ENCODE results near the gene ENG. TPM values are rescaled to one million over a fixed set of nuclear protein-coding genes. Genes with fewer than 3 reads are reported as not detected.

The ENG gene
- total RNA-seq, 2 donors from 2014 or later: 15.1 to 26.5 TPM

GRCh38 chr9:127828262-127829031 lies 26.0 kb downstream of the ENG start:
- intact Hi-C loops (cut with DNase I, micrococcal nuclease): no loop called here
- DNase-seq: peak; percentile 80 to 85
- ATAC-seq: peak; percentile 90

GRCh38 chr9:127826253-127826913 lies 28.1 kb downstream of the ENG start:
- no peak for ATAC-seq
- intact Hi-C loops (cut with DNase I, micrococcal nuclease): no loop called here
- no peak for DNase-seq

- intact Hi-C loops (cut with DNase I, micrococcal nuclease): no loop called here
- peak; percentile 51 for ATAC-seq
- peak in 1 of 2 donors; percentile 75 for DNase-seq
Measured at GRCh38 chr9:127825319-127826051, 29.0 kb downstream of the ENG start.

GRCh38 chr9:127822108-127822507 lies 32.4 kb downstream of the ENG start:
- DNase-seq: no peak
- intact Hi-C loops (cut with DNase I, micrococcal nuclease): no loop called here
- ATAC-seq: no peak

GRCh38 chr9:127818574-127818973 lies 35.9 kb downstream of the ENG start:
- intact Hi-C loops (cut with DNase I, micrococcal nuclease): no loop called here
- ATAC-seq (peak; percentile 5), DNase-seq (no peak)

- peak; percentile 5 for ATAC-seq
- no peak for DNase-seq
- intact Hi-C loops (cut with DNase I, micrococcal nuclease): no loop called here
Measured at GRCh38 chr9:127817881-127818434, 36.5 kb downstream of the ENG start.

GRCh38 chr9:127816728-127817127 lies 37.7 kb downstream of the ENG start:
- ATAC-seq (no peak), DNase-seq (no peak)
- intact Hi-C loops (cut with DNase I, micrococcal nuclease): no loop called here

GRCh38 chr9:127816362-127816725 lies 38.1 kb downstream of the ENG start:
- intact Hi-C loops (cut with DNase I, micrococcal nuclease): no loop called here
- DNase-seq (no peak), ATAC-seq (no peak)

GRCh38 chr9:127815512-127816361 lies 38.7 kb downstream of the ENG start:
- no peak for ATAC-seq
- intact Hi-C loops (cut with DNase I, micrococcal nuclease): no loop called here
- DNase-seq: no peak

GRCh38 chr9:127814619-127815511 lies 39.6 kb downstream of the ENG start:
- intact Hi-C loops (cut with DNase I, micrococcal nuclease): no loop called here
- ATAC-seq: no peak
- no peak for DNase-seq

- DNase-seq (no peak), ATAC-seq (no peak)
- intact Hi-C loops (cut with DNase I, micrococcal nuclease): no loop called here
Measured at GRCh38 chr9:127813686-127814226, 40.7 kb downstream of the ENG start.

- DNase-seq: no peak
- intact Hi-C loops (cut with DNase I, micrococcal nuclease): no loop called here
- ATAC-seq: no peak
Measured at GRCh38 chr9:127812936-127813675, 41.4 kb downstream of the ENG start.

GRCh38 chr9:127812011-127812410 lies 42.4 kb downstream of the ENG start:
- intact Hi-C loops (cut with DNase I, micrococcal nuclease): no loop called here
- ATAC-seq: no peak

GRCh38 chr9:127810378-127811187 lies 43.9 kb downstream of the ENG start:
- no peak for DNase-seq
- intact Hi-C loops (cut with DNase I, micrococcal nuclease): no loop called here
- no peak for ATAC-seq

More at GRCh38 chr9:127812011-127812410, 42.4 kb downstream of the ENG start:
- no peak for DNase-seq

- peak; percentile 71 to 83 for DNase-seq
- ATAC-seq: peak; percentile 93
- intact Hi-C loops (cut with DNase I, micrococcal nuclease): no loop called here
Measured at GRCh38 chr9:127809540-127810377, 44.7 kb downstream of the ENG start.

Data from left colon (tissue), 2 donors.